ENCODE results near the gene TRAPPC14. TPM values are rescaled to one million over a fixed set of nuclear protein-coding genes. Genes with fewer than 3 reads are reported as not detected.

The TRAPPC14 gene
- total and polyA plus RNA-seq, 2 of the 8 experiments (the other 6 are each of a cell fraction or from before 2014, with no cell fraction given), result 11.9 to 22.1 TPM

DNA sequence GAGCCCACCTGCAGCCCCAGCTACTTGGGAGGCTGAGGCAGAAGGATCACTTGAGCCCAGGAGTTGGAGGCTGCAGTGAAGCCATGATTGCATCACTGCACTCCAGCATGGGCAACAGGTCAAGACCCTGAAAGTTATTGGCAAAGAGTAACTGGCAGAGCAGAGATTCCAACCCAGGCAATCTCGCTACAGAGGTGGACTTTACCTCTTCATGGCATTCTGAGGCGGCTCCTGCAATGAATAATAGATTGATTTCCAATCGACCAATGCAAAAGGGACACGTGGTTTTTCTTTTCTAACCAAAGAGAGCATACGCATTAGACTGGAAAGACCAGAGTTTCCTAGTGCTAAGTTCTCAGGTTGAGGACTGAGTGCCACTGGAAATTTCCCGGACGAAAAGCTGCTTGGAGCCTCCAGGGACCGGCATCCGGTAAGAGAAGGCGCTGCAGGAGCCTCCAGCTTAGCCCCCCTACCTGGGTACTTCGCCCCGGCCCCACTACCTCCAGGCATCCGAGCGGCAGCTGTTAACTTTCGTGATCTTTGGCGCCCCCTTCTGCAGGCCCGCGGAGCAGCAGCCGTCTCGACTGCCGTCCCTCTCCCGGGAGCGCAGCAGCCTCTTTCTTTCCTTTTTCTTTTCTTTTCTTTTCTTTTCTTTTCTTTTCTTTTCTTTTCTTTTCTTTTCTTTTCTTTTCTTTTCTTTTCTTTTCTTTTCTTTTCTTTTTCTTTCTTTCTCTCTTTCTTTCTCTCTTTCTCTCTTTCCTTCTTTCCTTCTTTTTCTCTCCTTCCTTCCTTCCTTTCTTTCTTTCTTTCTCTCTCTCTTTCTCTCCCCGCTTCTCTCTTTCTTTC is 27.7 kb downstream of the TRAPPC14 start (continued):
- TF ChIP-seq, protein P1, sequence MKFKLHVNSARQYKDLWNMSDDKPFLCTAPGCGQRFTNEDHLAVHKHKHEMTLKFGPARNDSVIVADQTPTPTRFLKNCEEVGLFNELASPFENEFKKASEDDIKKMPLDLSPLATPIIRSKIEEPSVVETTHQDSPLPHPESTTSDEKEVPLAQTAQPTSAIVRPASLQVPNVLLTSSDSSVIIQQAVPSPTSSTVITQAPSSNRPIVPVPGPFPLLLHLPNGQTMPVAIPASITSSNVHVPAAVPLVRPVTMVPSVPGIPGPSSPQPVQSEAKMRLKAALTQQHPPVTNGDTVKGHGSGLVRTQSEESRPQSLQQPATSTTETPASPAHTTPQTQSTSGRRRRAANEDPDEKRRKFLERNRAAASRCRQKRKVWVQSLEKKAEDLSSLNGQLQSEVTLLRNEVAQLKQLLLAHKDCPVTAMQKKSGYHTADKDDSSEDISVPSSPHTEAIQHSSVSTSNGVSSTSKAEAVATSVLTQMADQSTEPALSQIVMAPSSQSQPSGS (IDR thresholded peaks at IDR 0.05; ENCODE audit: low read length), result no peak
- TF ChIP-seq TAF7 (optimal IDR thresholded peaks at IDR 0.05; ENCODE audit: borderline replicate concordance, low read depth, low read length) (peak; percentile 26), MAFK (IDR thresholded peaks at IDR 0.05; ENCODE audit: low read depth, low read length) (no peak), TBP (IDR thresholded peaks at IDR 0.05; ENCODE audit: low read depth, low read length) (peak; percentile 44; the same call in 1 of the 2 replicates), ATF3 (IDR thresholded peaks at IDR 0.05; ENCODE audit: insufficient read depth, low read depth, low read length) (peak; percentile 30; the same call in 1 of the 2 replicates), RAD21 (IDR thresholded peaks at IDR 0.05 in 1 of 2, conservative IDR thresholded peaks at IDR 0.05 in 1 of 2; ENCODE audit: low read depth in 2 of 2, low read length in 2 of 2) (peak; percentile 71 to 76), CBX8 (IDR thresholded peaks at IDR 0.05; ENCODE audit: borderline replicate concordance, low read depth, low read length) (no peak), KDM1A (IDR thresholded peaks at IDR 0.05; ENCODE audit: borderline replicate concordance, low read length) (0 out of 2 replicates have a peak, but pooled peaks have one; percentile 21), POLR2A (IDR thresholded peaks at IDR 0.05; ENCODE audit: control extremely low read depth in 1 of 2, low read depth in 2 of 2, low read length in 2 of 2) (0 out of 3 replicates have a peak, but pooled peaks of 1 of the 2 experiments have one; percentile 20), RBBP5 (IDR thresholded peaks at IDR 0.05; ENCODE audit: borderline replicate concordance, low read depth, low read length) (peak; percentile 51; the same call in 1 of the 2 replicates), CEBPB (IDR thresholded peaks at IDR 0.05; ENCODE audit: low read depth, low read length) (peak; percentile 89), ASH2L (IDR thresholded peaks at IDR 0.05; ENCODE audit: low read length) (peak; percentile 25)

All from H1 (cell line).